Subcutaneous adipose tissue (tissue), 4 donors: ENCODE results near the gene NCOA7. TPM values are rescaled to one million over a fixed set of nuclear protein-coding genes. Genes with fewer than 3 reads are reported as not detected.

Experiments used
- CTCF ChIP-seq: fragments of 450-650 bp; IDR thresholded peaks from one replicate; pipeline ENCODE4 v1.5.1; 2016; ENCODE audit warnings: low read depth, mild to moderate bottlenecking, control low read depth, antibody characterized with exemption, moderate library complexity
- total RNA-seq, 4 donors: library from RNA; depleted of rRNA; stranded (reverse); fragments of >200 nt; gene quantifications; one replicate each; pipeline ENCODE4 v1.1.0, GENCODE V29; 2016

NCOA7 gene
- total RNA-seq, 4 donors from 2014 or later: 59.9 to 71.9 (median 62.2) TPM

GRCh38 chr6:125806813-125807212 is 16.1 kb downstream of the NCOA7 start:
- TF ChIP-seq CTCF: no peak

GRCh38 chr6:125807293-125807692 is 16.5 kb downstream of the NCOA7 start:
- TF ChIP-seq CTCF: no peak

GRCh38 chr6:125808060-125808459 is 17.3 kb downstream of the NCOA7 start:
- no peak for TF ChIP-seq CTCF

- no peak for TF ChIP-seq CTCF
Measured at GRCh38 chr6:125808591-125808990, 17.8 kb downstream of the NCOA7 start.

- TF ChIP-seq CTCF: no peak
Measured at GRCh38 chr6:125809570-125810170, 18.9 kb downstream of the NCOA7 start.

GRCh38 chr6:125810445-125810844 is 19.7 kb downstream of the NCOA7 start:
- no peak for TF ChIP-seq CTCF

- TF ChIP-seq CTCF: no peak
Measured at GRCh38 chr6:125811259-125811658, 20.5 kb downstream of the NCOA7 start.
